ENCODE data around the gene IGDCC3.
A peak's percentile ranks its signal among the peaks of the same experiment; 100 is the strongest.

The IGDCC3 gene

GRCh38 chr15:65285291-65286068 is 92.3 kb downstream of the IGDCC3 start:
- H3K36me3 ChIP-seq (ENCODE audit: insufficient read depth, low read length): peaks cover 3% of the 10 kb centered on the region; the same call in 1 of the 2 replicates
- peaks cover 47% of the 10 kb centered on the region for H3K79me2 ChIP-seq (ENCODE audit: insufficient read depth, low read length)
- peaks cover 40% of the 10 kb centered on the region for H3K4me1 ChIP-seq (ENCODE audit: insufficient read depth, low read length)
- TF ChIP-seq, protein P1, sequence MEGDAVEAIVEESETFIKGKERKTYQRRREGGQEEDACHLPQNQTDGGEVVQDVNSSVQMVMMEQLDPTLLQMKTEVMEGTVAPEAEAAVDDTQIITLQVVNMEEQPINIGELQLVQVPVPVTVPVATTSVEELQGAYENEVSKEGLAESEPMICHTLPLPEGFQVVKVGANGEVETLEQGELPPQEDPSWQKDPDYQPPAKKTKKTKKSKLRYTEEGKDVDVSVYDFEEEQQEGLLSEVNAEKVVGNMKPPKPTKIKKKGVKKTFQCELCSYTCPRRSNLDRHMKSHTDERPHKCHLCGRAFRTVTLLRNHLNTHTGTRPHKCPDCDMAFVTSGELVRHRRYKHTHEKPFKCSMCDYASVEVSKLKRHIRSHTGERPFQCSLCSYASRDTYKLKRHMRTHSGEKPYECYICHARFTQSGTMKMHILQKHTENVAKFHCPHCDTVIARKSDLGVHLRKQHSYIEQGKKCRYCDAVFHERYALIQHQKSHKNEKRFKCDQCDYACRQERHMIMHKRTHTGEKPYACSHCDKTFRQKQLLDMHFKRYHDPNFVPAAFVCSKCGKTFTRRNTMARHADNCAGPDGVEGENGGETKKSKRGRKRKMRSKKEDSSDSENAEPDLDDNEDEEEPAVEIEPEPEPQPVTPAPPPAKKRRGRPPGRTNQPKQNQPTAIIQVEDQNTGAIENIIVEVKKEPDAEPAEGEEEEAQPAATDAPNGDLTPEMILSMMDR (IDR thresholded peaks at IDR 0.05; ENCODE audit: borderline replicate concordance, extremely low read depth, low read length, poor library complexity, severe bottlenecking): no peak
- TF ChIP-seq EZH2 (IDR thresholded peaks at IDR 0.05; ENCODE audit: borderline replicate concordance, low read depth, low read length, severe bottlenecking): no peak
- no peaks in the 10 kb centered on the region for H3K27me3 ChIP-seq (ENCODE audit: insufficient read depth, low read length, poor library complexity)
- DNase-seq (no peak), ATAC-seq (ENCODE audit: insufficient read depth, low read depth) (no peak)
- H3K4me3 ChIP-seq (ENCODE audit: low read depth in 1 of 2, low read length in 2 of 2): peak overlapping the region; percentile 61 to 73; a peak in 3 of 4 replicates
- H3K9ac ChIP-seq (ENCODE audit: low read depth, low read length): peak overlapping the region; percentile 83
- H2AFZ ChIP-seq (ENCODE audit: low read depth, low read length): peak overlapping the region; percentile 84
- peak overlapping the region; percentile 90 for H3K4me2 ChIP-seq (ENCODE audit: insufficient read depth, low read length)
- no peaks in the 10 kb centered on the region for H3K9me3 ChIP-seq (ENCODE audit: insufficient read depth, low read length, severe bottlenecking)
- H4K20me1 ChIP-seq (ENCODE audit: insufficient read depth, low read length): peaks cover 6% of the 10 kb centered on the region; the same call in 1 of the 2 replicates
- H3K27ac ChIP-seq (ENCODE audit: low read length): peak overlapping the region; percentile 79

DNA sequence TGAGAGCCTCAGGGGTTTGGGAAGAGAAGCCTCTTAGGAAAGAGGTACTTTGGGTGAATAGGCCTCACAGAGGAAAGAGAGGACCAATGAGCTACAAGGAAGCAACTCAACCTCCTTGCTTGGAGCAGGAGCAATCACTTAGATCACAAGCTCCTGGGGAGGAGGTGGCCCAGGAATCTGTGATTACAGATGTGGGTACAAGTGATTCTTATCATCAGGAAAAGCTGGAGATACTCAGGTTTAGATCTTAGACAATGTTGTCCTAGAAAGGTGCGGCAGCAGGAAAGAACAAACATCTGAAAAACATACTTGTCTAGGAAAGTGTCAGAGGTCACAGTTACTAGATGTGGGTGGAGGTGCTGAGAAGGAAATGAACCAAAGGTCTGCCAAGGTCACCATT is 99.3 kb downstream of the IGDCC3 start:
- no peak overlapping the region for H3K4me2 ChIP-seq (ENCODE audit: insufficient read depth, low read length)
- TF ChIP-seq, protein P1 (IDR thresholded peaks at IDR 0.05; ENCODE audit: borderline replicate concordance, extremely low read depth, low read length, poor library complexity, severe bottlenecking): no peak
- no peak for TF ChIP-seq EZH2 (IDR thresholded peaks at IDR 0.05; ENCODE audit: borderline replicate concordance, low read depth, low read length, severe bottlenecking)
- peaks cover 52% of the 10 kb centered on the region for H3K79me2 ChIP-seq (ENCODE audit: insufficient read depth, low read length)
- peaks cover 6% of the 10 kb centered on the region; the same call in 1 of the 2 replicates for H4K20me1 ChIP-seq (ENCODE audit: insufficient read depth, low read length)
- H3K4me3 ChIP-seq (ENCODE audit: low read depth in 1 of 2, low read length in 2 of 2): no peak overlapping the region
- DNase-seq (no peak), ATAC-seq (ENCODE audit: insufficient read depth, low read depth) (no peak)
- no peak overlapping the region; the same call in 1 of the 2 replicates for H3K27ac ChIP-seq (ENCODE audit: low read length)
- peaks cover 10% of the 10 kb centered on the region for H3K4me1 ChIP-seq (ENCODE audit: insufficient read depth, low read length)
- H3K27me3 ChIP-seq (ENCODE audit: insufficient read depth, low read length, poor library complexity): no peaks in the 10 kb centered on the region
- peaks cover 5% of the 10 kb centered on the region; the same call in 1 of the 2 replicates for H3K36me3 ChIP-seq (ENCODE audit: insufficient read depth, low read length)
- no peak overlapping the region for H3K9ac ChIP-seq (ENCODE audit: low read depth, low read length)
- no peak overlapping the region for H2AFZ ChIP-seq (ENCODE audit: low read depth, low read length)
- H3K9me3 ChIP-seq (ENCODE audit: insufficient read depth, low read length, severe bottlenecking): no peaks in the 10 kb centered on the region
